SKM-1 treated with dmso at 0.1 percent for 144 hours (cell line): Measurements from ENCODE around the gene CYP2W1.
A peak's percentile ranks its signal among the peaks of the same experiment; 100 is the strongest.

ENCODE experiments used
- DNase-seq: peaks from one replicate; lab custom pipeline; 2025; ENCODE audit not compliant: unreplicated experiment; lab: John Stamatoyannopoulos, UW

Gene CYP2W1

GRCh38 chr7:979886-980571 lies 3.0 kb upstream of the CYP2W1 start:
- DNase-seq: no peak

- no peak for DNase-seq
Measured at GRCh38 chr7:981793-982510, 1.0 kb upstream of the CYP2W1 start.

GRCh38 chr7:982511-983003 lies 424 bp upstream of the CYP2W1 start:
- DNase-seq: no peak

- no peak for DNase-seq
Measured at GRCh38 chr7:983616-984071, 663 bp downstream of the CYP2W1 start.

GRCh38 chr7:984361-985126 lies 1.6 kb downstream of the CYP2W1 start:
- DNase-seq: no peak

- DNase-seq: no peak
Measured at GRCh38 chr7:985127-985416, 2.1 kb downstream of the CYP2W1 start.

GRCh38 chr7:985915-986741 lies 3.1 kb downstream of the CYP2W1 start:
- no peak for DNase-seq

- DNase-seq: no peak
Measured at GRCh38 chr7:986766-987751, 4.1 kb downstream of the CYP2W1 start.

- DNase-seq: no peak
Measured at GRCh38 chr7:987909-988308, 4.9 kb downstream of the CYP2W1 start.

GRCh38 chr7:988426-988911 lies 5.5 kb downstream of the CYP2W1 start:
- DNase-seq: no peak

- no peak for DNase-seq
Measured at GRCh38 chr7:988963-989529, 6.1 kb downstream of the CYP2W1 start.

GRCh38 chr7:990352-990932 lies 7.5 kb downstream of the CYP2W1 start:
- DNase-seq: no peak

GRCh38 chr7:990933-991728 lies 8.2 kb downstream of the CYP2W1 start:
- DNase-seq: no peak

GRCh38 chr7:991729-992656 lies 9.0 kb downstream of the CYP2W1 start:
- no peak for DNase-seq

- peak; percentile 93 for DNase-seq
Measured at GRCh38 chr7:992709-993607, 10.0 kb downstream of the CYP2W1 start.
